Measurements from ENCODE around the gene MLANA.

MLANA gene

DNA sequence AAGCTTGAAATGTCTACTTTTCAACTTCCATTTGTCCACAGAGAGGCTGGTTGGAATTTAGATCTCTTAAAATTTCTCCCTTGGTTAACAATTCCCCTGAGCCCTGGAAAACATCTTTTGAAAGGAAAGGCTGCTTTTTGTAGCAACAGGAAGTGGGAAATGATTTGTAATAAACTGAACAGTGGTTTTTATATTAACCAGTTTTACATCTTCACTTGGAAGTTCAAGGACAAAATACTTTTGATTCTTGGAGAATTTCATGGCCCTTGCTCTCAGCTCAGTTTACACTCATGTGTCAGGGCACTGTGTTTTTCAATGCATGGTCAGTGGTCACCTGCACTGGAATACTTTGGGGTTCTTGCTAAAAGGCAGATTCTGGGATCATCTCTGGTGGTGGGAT, 9.9 kb downstream of the MLANA start:
- CTCF ChIA-PET: interaction anchor here (0.7 to 7.4 kb wide), 2 partner anchors 15 to 154 kb away, joined by 3 to 58 read pairs; no protein-coding TSS in a partner anchor
- POLR2A ChIA-PET: no interaction called here
- no peak for DNase-seq (ENCODE audit: low read depth, low spot score)

DNA sequence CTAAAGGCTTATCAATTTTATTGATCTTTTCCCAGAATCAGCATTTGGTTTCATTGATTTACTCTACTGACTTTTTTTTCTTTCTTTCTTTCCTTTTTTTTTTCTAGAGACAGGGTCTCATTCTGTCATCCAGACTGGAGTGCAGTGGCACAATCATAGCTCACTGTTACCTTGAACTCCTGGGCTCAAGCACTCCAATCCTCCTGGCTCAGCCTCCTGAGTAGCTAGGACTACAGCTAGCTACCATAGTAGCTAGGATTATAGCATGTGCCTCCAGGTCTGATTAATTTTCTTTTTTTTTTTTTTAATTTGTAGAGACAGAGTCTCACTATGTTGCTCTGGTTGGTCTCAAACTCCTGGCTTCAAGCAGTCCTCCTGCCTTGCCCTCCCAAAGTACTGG, 11.7 kb downstream of the MLANA start:
- H3K4me3 ChIP-seq (ENCODE audit: low read depth, low read length): no peak overlapping the region
- no peak for DNase-seq (ENCODE audit: low read depth, low spot score)
- TF ChIP-seq, protein P1, sequence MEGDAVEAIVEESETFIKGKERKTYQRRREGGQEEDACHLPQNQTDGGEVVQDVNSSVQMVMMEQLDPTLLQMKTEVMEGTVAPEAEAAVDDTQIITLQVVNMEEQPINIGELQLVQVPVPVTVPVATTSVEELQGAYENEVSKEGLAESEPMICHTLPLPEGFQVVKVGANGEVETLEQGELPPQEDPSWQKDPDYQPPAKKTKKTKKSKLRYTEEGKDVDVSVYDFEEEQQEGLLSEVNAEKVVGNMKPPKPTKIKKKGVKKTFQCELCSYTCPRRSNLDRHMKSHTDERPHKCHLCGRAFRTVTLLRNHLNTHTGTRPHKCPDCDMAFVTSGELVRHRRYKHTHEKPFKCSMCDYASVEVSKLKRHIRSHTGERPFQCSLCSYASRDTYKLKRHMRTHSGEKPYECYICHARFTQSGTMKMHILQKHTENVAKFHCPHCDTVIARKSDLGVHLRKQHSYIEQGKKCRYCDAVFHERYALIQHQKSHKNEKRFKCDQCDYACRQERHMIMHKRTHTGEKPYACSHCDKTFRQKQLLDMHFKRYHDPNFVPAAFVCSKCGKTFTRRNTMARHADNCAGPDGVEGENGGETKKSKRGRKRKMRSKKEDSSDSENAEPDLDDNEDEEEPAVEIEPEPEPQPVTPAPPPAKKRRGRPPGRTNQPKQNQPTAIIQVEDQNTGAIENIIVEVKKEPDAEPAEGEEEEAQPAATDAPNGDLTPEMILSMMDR (IDR thresholded peaks at IDR 0.05; ENCODE audit: insufficient read depth, low read length, missing control alignments): no peak
- ChIA-PET POLR2A (no interaction called here), CTCF (interaction anchor here (7.4 kb wide), 1 partner anchor 16 kb away, joined by 58 read pairs; no protein-coding TSS in a partner anchor)

More for the DNA sequence above, 9.9 kb downstream of the MLANA start:
- TF ChIP-seq, protein P1 (IDR thresholded peaks at IDR 0.05; ENCODE audit: insufficient read depth, low read length, missing control alignments): no peak
- H3K4me3 ChIP-seq (ENCODE audit: low read depth, low read length): no peak overlapping the region

DNA sequence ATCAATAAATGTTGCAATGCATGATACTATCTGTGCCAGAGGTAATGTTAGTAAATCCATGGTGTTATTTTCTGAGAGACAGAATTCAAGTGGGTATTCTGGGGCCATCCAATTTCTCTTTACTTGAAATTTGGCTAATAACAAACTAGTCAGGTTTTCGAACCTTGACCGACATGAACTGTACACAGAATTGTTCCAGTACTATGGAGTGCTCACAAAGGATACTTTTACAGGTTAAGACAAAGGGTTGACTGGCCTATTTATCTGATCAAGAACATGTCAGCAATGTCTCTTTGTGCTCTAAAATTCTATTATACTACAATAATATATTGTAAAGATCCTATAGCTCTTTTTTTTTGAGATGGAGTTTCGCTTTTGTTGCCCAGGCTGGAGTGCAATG, 18.2 kb downstream of the MLANA start:
- TF ChIP-seq, protein P1 (IDR thresholded peaks at IDR 0.05; ENCODE audit: insufficient read depth, low read length, missing control alignments): no peak
- no peak overlapping the region for H3K4me3 ChIP-seq (ENCODE audit: low read depth, low read length)
- ChIA-PET CTCF (interaction anchor here (0.7 kb wide), 1 partner anchor 22 kb away, joined by 4 read pairs; no protein-coding TSS in a partner anchor), POLR2A (no interaction called here)
- DNase-seq (ENCODE audit: low read depth, low spot score): no peak

DNA sequence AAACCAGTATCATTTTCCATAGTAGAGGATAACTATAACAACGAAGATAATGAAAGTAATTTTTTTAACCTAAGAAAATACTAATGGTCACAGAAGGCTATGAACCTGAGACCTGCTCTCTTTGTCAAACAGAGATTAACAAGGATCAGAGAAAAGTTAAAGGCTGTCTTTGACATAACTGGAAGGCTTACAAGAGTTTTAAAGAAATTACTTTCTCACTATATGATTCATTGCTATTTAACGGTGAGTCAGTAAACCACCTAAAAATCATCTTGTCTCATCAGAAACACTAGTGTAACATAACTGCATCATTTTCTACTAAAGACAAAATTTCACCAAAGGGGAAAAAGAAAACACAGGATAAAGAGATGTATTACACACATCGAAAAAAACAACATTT, 19.3 kb downstream of the MLANA start:
- TF ChIP-seq, protein P1 (IDR thresholded peaks at IDR 0.05; ENCODE audit: insufficient read depth, low read length, missing control alignments): no peak
- ChIA-PET CTCF (interaction anchor here (0.7 kb wide), 1 partner anchor 23 kb away, joined by 4 read pairs; no protein-coding TSS in a partner anchor), POLR2A (no interaction called here)
- no peak overlapping the region for H3K4me3 ChIP-seq (ENCODE audit: low read depth, low read length)
- no peak for DNase-seq (ENCODE audit: low read depth, low spot score)

DNA sequence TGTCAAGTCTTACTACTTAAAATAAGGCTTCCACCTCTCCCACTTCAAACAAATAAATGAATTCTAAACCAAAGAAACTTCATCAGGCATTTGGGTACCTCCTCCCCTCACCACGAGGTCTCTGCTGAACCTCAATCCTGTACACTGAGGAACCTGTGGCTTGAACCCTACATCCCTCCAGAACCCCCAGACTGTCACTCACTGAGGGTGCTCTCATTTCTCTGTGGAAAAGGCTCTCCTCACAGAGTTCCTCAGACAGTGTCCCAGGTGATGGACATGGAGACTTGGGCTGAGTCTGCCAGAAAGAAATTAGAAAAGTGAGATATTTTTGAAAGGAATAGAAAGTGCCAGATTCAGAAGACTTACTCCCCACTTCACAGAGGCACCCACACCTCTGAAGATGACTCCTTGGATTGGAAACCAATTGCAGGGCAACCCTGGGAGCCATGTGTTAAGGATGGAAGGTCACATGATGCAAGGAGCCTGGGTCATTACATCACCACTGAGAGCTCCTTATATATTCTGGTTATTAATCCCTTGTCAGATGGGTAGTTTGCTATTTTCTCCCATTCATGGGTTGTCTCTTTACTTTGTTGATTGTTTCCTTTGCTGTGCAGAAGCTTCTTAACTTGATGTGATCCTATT, 19.8 kb downstream of the MLANA start:
- TF ChIP-seq, protein P1 (IDR thresholded peaks at IDR 0.05; ENCODE audit: insufficient read depth, low read length, missing control alignments): no peak
- CTCF ChIA-PET: no interaction called here
- no peak overlapping the region for H3K4me3 ChIP-seq (ENCODE audit: low read depth, low read length)
- DNase-seq (ENCODE audit: low read depth, low spot score): no peak
- POLR2A ChIA-PET: no interaction called here

DNA sequence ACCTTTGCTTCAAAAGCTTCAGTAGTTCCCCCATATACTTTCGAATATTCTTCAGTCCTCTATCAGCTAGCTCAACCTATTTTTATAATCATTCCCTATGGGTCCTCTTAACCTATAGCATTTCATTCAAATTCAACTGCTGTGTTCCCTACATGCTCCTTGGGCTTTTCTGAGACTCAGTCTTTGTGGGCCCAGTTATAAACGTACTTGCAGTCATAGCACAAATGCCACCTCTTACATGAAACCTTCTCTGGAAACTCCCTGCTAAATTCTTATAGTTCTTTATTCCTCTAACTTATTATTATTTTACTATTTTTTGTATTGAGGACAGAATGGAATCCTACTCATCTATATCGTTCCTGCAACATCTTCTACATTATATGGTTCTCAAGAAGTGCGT, 24.7 kb downstream of the MLANA start:
- ChIA-PET CTCF (interaction anchor here (1.3 to 1.6 kb wide), 2 partner anchors 30 to 752 kb away, joined by 3 to 4 read pairs; no protein-coding TSS in a partner anchor), POLR2A (no interaction called here)
- DNase-seq (ENCODE audit: low read depth, low spot score): no peak
- H3K4me3 ChIP-seq (ENCODE audit: low read depth, low read length): no peak overlapping the region
- TF ChIP-seq, protein P1 (IDR thresholded peaks at IDR 0.05; ENCODE audit: insufficient read depth, low read length, missing control alignments): no peak

All from AG04449 (cell line).